Osteoblast (primary cell): Measurements from ENCODE around the gene TXNL4B. TPM values are rescaled to one million over a fixed set of nuclear protein-coding genes. Genes with fewer than 3 reads are reported as not detected.

ENCODE experiments used
- DNase-seq: peaks from one replicate; pipeline ENCODE4 v3.0.0; 2011; ENCODE audit warnings: low spot score, mixed read lengths; ENCODE audit not compliant: insufficient read length; ENCODE audit errors: missing footprints
- H2AFZ ChIP-seq: 2 replicates; pipeline ENCODE4 v1.6.0; 2011; ENCODE audit warnings: mild to moderate bottlenecking, low read length
- H3K27ac ChIP-seq: 2 replicates; pipeline ENCODE4 v1.5.1; 2011; ENCODE audit warnings: mild to moderate bottlenecking, low read depth, low read length, moderate library complexity
- H3K27me3 ChIP-seq: 2 replicates; pipeline ENCODE4 v1.6.0; 2012; ENCODE audit warnings: mild to moderate bottlenecking, control low read depth, inconsistent platforms, low read length, moderate library complexity; ENCODE audit not compliant: insufficient read depth
- H3K36me3 ChIP-seq: 2 replicates; pipeline ENCODE4 v1.5.1; 2011; ENCODE audit warnings: mild to moderate bottlenecking, low read length, control low read depth, moderate library complexity; ENCODE audit not compliant: insufficient read depth
- H3K4me1 ChIP-seq: 2 replicates; pipeline ENCODE4 v1.5.1; 2011; ENCODE audit warnings: mild to moderate bottlenecking, low read length, control low read depth, moderate library complexity; ENCODE audit not compliant: insufficient read depth
- H3K4me2 ChIP-seq: 2 replicates; pipeline ENCODE4 v1.6.0; 2011; ENCODE audit warnings: mild to moderate bottlenecking, low read length; ENCODE audit not compliant: insufficient read depth
- H3K4me3 ChIP-seq: fragments of 200-600 bp; sonication (generic); 3 replicates; pipeline ENCODE4 v1.5.1; 2012; ENCODE audit warnings: mild to moderate bottlenecking, low read length, inconsistent platforms; ENCODE audit not compliant: insufficient read depth
- H3K79me2 ChIP-seq: 2 replicates; pipeline ENCODE4 v1.6.0; 2012; ENCODE audit warnings: mild to moderate bottlenecking, low read length, control low read depth, inconsistent platforms; ENCODE audit not compliant: insufficient read depth
- H3K9me3 ChIP-seq: 2 replicates; pipeline ENCODE4 v1.5.1; 2011; ENCODE audit warnings: low read depth, low read length, control low read depth
- H4K20me1 ChIP-seq: 2 replicates; pipeline ENCODE4 v1.6.0; 2012; ENCODE audit warnings: mild to moderate bottlenecking, low read length, control low read depth; ENCODE audit not compliant: insufficient read depth
- total RNA-seq: library from RNA; depleted of rRNA; stranded (reverse); fragments of >200 nt; gene quantifications from 2 replicates; pipeline ENCODE4 v1.2.3, GENCODE V29; 2012
- TF ChIP-seq, protein P1 (sequence below): IDR thresholded peaks from 2 replicates; pipeline ENCODE4 v1.5.1; 2011; ENCODE audit warnings: mild to moderate bottlenecking, low read depth, low read length, moderate library complexity; ENCODE audit errors: extremely low read depth

TXNL4B gene
- total RNA-seq, 1 donor = 12.3 TPM

DNA sequence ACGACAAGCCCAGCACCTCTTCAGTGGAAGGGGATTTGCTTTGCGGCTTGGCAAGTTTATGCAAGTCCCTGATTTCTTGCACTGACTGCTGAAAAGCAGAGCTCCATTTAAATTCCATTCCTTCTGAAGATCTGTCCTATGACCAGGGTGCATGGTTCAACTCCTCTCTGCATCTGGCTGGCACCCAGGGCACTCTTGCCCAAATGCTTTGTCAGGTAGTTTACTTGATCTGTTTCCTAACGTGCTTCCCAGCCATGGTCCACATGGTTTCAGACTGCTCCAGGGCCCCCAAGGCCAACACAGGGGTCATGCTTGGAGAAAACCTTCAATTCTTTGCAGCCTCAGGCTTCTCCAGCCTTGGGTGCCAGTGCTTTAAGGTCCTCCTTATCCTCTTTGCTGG is 50.4 kb downstream of the TXNL4B start:
- H3K27ac ChIP-seq = no peak overlapping the region
- no peaks in the 10 kb centered on the region for H3K36me3 ChIP-seq
- no peak for DNase-seq
- no peak overlapping the region for H2AFZ ChIP-seq
- TF ChIP-seq, protein P1, sequence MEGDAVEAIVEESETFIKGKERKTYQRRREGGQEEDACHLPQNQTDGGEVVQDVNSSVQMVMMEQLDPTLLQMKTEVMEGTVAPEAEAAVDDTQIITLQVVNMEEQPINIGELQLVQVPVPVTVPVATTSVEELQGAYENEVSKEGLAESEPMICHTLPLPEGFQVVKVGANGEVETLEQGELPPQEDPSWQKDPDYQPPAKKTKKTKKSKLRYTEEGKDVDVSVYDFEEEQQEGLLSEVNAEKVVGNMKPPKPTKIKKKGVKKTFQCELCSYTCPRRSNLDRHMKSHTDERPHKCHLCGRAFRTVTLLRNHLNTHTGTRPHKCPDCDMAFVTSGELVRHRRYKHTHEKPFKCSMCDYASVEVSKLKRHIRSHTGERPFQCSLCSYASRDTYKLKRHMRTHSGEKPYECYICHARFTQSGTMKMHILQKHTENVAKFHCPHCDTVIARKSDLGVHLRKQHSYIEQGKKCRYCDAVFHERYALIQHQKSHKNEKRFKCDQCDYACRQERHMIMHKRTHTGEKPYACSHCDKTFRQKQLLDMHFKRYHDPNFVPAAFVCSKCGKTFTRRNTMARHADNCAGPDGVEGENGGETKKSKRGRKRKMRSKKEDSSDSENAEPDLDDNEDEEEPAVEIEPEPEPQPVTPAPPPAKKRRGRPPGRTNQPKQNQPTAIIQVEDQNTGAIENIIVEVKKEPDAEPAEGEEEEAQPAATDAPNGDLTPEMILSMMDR = no peak
- H4K20me1 ChIP-seq = no peaks in the 10 kb centered on the region
- H3K27me3 ChIP-seq = no peaks in the 10 kb centered on the region
- H3K79me2 ChIP-seq = no peaks in the 10 kb centered on the region
- no peaks in the 10 kb centered on the region for H3K9me3 ChIP-seq
- no peaks in the 10 kb centered on the region for H3K4me1 ChIP-seq
- H3K4me3 ChIP-seq = no peak overlapping the region
- H3K4me2 ChIP-seq = no peak overlapping the region

DNA sequence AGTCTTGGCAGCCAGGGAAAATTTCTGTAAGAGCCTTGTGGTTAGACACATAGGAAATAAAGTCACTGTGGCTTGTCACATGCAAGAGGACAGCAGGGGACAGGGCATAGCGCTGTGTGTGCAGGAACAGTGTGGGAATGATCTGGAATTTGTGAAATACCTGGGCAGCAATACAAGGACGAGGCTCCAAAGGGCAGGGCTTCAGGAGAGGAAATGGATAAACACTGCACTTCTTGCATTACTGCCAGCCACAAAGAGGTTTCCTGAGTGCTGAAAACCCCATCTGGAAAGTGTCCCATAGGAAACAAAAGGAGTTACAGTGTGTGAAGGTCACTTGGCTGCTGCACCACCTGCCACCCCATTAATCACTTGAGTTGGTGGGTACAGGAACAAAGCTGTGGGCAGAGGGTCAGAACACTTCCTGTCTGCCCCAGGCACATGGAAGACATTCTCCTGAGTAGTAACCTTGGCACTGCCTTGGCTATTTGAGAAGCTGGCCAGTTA is 51.2 kb downstream of the TXNL4B start:
- Histone ChIP-seq H4K20me1 (no peaks in the 10 kb centered on the region), H3K4me1 (no peaks in the 10 kb centered on the region), H3K4me2 (no peak overlapping the region), H3K36me3 (no peaks in the 10 kb centered on the region), H3K4me3 (no peak overlapping the region), H3K9me3 (no peaks in the 10 kb centered on the region), H3K79me2 (no peaks in the 10 kb centered on the region), H2AFZ (no peak overlapping the region), H3K27ac (no peak overlapping the region), H3K27me3 (no peaks in the 10 kb centered on the region)
- TF ChIP-seq, protein P1 = no peak
- no peak for DNase-seq

GRCh38 chr16:72036098-72036497 is 57.3 kb downstream of the TXNL4B start:
- H3K4me1 ChIP-seq = no peaks in the 10 kb centered on the region
- H3K4me3 ChIP-seq = no peak overlapping the region
- H3K4me2 ChIP-seq = no peak overlapping the region
- DNase-seq = no peak
- no peaks in the 10 kb centered on the region for H4K20me1 ChIP-seq
- H3K79me2 ChIP-seq = no peaks in the 10 kb centered on the region
- no peaks in the 10 kb centered on the region for H3K9me3 ChIP-seq
- no peak overlapping the region for H2AFZ ChIP-seq
- H3K36me3 ChIP-seq = no peaks in the 10 kb centered on the region
- TF ChIP-seq, protein P1 = no peak
- no peaks in the 10 kb centered on the region for H3K27me3 ChIP-seq
- no peak overlapping the region for H3K27ac ChIP-seq

Other genes with a start within 250 kb of the TXNL4B start
- gene ATXN1L, start 247.6 kb downstream of the TXNL4B start, total RNA-seq = 13.6 and 15.9 TPM in 2 replicates
- 7.1 and 12.3 TPM in 2 replicates for gene ZNF821, start 209.4 kb downstream of the TXNL4B start, total RNA-seq
- 213 and 229 TPM in 2 replicates for gene IST1, start 198.1 kb downstream of the TXNL4B start, total RNA-seq
- not detected in 2 replicates for gene PKD1L3, start 93.2 kb downstream of the TXNL4B start, total RNA-seq
- gene DHODH, start 84.9 kb downstream of the TXNL4B start, total RNA-seq = 3.2 and 4.7 TPM in 2 replicates
- gene HP, start 39.1 kb downstream of the TXNL4B start, total RNA-seq = not detected in 2 replicates
- gene HPR, start 30.4 kb downstream of the TXNL4B start, total RNA-seq = not detected in 2 replicates
- gene DHX38, start 227 bp upstream of the TXNL4B start, total RNA-seq = 51.4 and 52.7 TPM in 2 replicates
- under 0.01 and 0.59 TPM in 2 replicates for gene PMFBP1, start 78.5 kb upstream of the TXNL4B start, total RNA-seq